ENCODE measurements around the gene CCL1.
"Not testable (repeated sequence)": the region's sequence is repeated elsewhere in the genome, so short reads cannot be mapped to it uniquely, and the experiment has no call there.

The CCL1 gene

GRCh38 chr17:34357398-34357797 is 5.6 kb downstream of the CCL1 start:
- no peak for DNase-seq (ENCODE audit: low read depth)

GRCh38 chr17:34356194-34356593 is 6.8 kb downstream of the CCL1 start, which contains the start of gene CCL13:
Gene CCL13 (plus strand): TSS chr17:34356480. CDS start chr17:34356527, 47 bp downstream.
- DNase-seq (ENCODE audit: low read depth), result no peak

- DNase-seq (ENCODE audit: low read depth), result peak; percentile 21
Observed at GRCh38 chr17:34354637-34355036, 8.4 kb downstream of the CCL1 start.

- no peak for DNase-seq (ENCODE audit: low read depth)
Observed at GRCh38 chr17:34352191-34352590, 10.8 kb downstream of the CCL1 start.

- no peak for DNase-seq (ENCODE audit: low read depth)
Observed at GRCh38 chr17:34351096-34351495, 11.9 kb downstream of the CCL1 start.

- DNase-seq (ENCODE audit: low read depth), result no peak
Observed at GRCh38 chr17:34349751-34350150, 13.3 kb downstream of the CCL1 start.

- no peak for DNase-seq (ENCODE audit: low read depth)
Observed at GRCh38 chr17:34347063-34347462, 16.0 kb downstream of the CCL1 start.

GRCh38 chr17:34341916-34342315 is 21.1 kb downstream of the CCL1 start:
- no peak for DNase-seq (ENCODE audit: low read depth)

GRCh38 chr17:34339138-34339770 is 23.8 kb downstream of the CCL1 start:
- no peak for DNase-seq (ENCODE audit: low read depth)

GRCh38 chr17:34337701-34338100 is 25.3 kb downstream of the CCL1 start:
- no peak for DNase-seq (ENCODE audit: low read depth)

- DNase-seq (ENCODE audit: low read depth), result not testable (repeated sequence)
Observed at GRCh38 chr17:34327580-34327979, 35.5 kb downstream of the CCL1 start.

GRCh38 chr17:34321964-34322363 is 41.1 kb downstream of the CCL1 start:
- no peak for DNase-seq (ENCODE audit: low read depth)

GRCh38 chr17:34319039-34319483 is 44.0 kb downstream of the CCL1 start, which contains the start of gene CCL8:
Gene CCL8 (plus strand): TSS chr17:34319435. CDS start chr17:34319502, 67 bp downstream.
- DNase-seq (ENCODE audit: low read depth), result no peak

GRCh38 chr17:34318474-34318873 is 44.6 kb downstream of the CCL1 start:
- no peak for DNase-seq (ENCODE audit: low read depth)

- peak; percentile 75 for DNase-seq (ENCODE audit: low read depth)
Observed at GRCh38 chr17:34314279-34314678, 48.8 kb downstream of the CCL1 start.

GRCh38 chr17:34313164-34313563 is 49.9 kb downstream of the CCL1 start:
- no peak for DNase-seq (ENCODE audit: low read depth)

- peak; percentile 53 for DNase-seq (ENCODE audit: low read depth)
Observed at GRCh38 chr17:34312080-34312479, 51.0 kb downstream of the CCL1 start.

- no peak for DNase-seq (ENCODE audit: low read depth)
Observed at GRCh38 chr17:34311291-34311690, 51.7 kb downstream of the CCL1 start.
